Measurements from ENCODE around the gene WNT9B.
"Not testable (repeated sequence)": the region's sequence is repeated elsewhere in the genome, so short reads cannot be mapped to it uniquely, and the experiment has no call there.

The WNT9B gene

DNA sequence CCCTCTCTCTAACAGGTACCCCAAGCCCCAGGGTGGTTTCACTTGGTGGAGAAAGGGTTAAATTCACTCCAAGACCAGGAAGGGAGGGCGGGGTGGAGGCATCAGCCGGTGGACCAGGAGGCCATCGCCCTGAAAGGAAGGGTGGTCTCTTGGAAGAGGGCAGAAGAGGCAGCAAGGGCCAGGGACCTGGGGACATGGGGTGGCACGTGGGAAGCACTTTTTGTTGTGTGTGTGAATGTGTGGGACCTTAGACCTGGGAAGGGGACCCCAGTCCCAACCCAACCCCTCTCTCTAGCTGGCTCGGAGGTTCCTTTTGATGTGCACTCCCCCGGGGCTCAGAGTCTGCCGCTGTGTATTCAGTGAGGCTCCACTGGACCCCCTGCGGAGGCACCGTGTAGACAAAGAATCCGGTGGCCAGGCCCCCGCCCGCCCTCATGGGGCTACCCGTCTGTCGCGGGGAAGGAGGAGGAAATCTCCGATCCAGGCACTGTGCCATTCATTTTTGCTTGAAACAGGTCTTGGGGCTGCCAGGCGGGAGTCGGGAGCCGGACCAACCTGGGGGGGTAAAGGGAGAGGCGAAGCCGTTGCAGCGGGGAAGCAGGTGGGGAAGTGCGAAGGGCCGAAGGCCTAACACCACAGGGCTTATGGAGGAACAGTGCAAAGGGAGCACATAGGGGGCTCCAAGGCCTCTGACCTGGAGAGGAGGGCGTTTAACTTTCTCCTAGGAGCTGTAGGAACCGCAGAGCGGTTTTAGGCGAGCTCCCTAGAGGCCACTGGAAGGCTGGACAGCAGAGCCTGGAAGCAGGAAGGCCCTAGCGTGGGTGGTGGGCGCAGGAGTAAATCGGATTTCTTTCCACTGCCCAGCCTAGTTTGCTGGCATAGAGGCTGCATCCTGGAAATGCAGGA lies 29.6 kb upstream of the WNT9B start:
- no peak for DNase-seq (ENCODE audit: low spot score)

GRCh38 chr17:46822388-46822921 lies 28.9 kb upstream of the WNT9B start:
- DNase-seq (ENCODE audit: low spot score), result peak; percentile 50

DNA sequence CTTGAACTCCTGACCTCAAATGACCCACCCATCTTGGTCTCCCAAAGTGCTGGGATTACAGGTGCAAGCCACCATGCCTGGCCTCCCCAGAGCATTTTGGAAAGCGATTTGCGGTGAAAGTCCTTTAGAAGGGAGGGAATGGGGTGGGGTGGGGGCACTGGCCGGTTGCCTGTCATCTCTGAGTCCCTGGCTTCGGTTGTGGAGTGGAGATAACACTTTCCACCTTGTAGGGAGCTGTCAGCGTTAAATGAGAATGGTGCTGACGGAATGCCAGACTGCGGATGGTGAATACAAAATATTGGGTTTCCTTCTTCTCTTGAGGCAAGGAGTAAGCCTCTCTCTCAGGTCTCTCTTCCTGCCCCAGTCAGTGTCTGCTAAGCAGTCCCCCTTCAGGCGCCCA lies 27.7 kb upstream of the WNT9B start:
- no peak for DNase-seq (ENCODE audit: low spot score)

- DNase-seq (ENCODE audit: low spot score), result no peak
Observed at GRCh38 chr17:46826116-46826515, 25.3 kb upstream of the WNT9B start.

GRCh38 chr17:46827274-46827673 lies 24.1 kb upstream of the WNT9B start:
- no peak for DNase-seq (ENCODE audit: low spot score)

GRCh38 chr17:46831573-46832330 lies 19.6 kb upstream of the WNT9B start:
- no peak for DNase-seq (ENCODE audit: low spot score)

- DNase-seq (ENCODE audit: low spot score), result no peak
Observed at GRCh38 chr17:46832331-46832821, 19.0 kb upstream of the WNT9B start.

GRCh38 chr17:46832945-46833839 lies 18.2 kb upstream of the WNT9B start:
- no peak for DNase-seq (ENCODE audit: low spot score)

- DNase-seq (ENCODE audit: low spot score), result no peak
Observed at GRCh38 chr17:46833840-46834208, 17.6 kb upstream of the WNT9B start.

DNA sequence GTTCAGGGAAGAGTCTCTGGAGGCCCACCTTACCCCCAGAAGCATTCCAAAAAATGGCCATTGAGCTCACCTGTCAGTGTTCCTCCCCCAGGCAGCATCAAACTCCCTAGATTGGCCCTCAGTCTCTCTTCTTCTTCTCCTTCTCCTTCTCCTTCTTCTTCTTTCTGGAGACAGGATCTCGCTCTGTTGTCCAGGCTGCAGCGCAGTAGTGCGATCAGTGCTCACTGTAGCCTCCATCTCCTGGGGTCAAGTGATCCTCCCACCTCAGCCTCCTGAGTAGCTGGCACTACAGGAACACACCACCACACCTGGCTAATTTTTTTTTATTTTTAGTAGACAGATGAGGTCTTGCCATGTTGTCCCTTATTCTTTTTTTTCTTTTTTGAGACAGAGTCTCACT lies 16.5 kb upstream of the WNT9B start:
- no peak for DNase-seq (ENCODE audit: low spot score)

GRCh38 chr17:46836500-46836899 lies 14.9 kb upstream of the WNT9B start:
- DNase-seq (ENCODE audit: low spot score), result no peak

DNA sequence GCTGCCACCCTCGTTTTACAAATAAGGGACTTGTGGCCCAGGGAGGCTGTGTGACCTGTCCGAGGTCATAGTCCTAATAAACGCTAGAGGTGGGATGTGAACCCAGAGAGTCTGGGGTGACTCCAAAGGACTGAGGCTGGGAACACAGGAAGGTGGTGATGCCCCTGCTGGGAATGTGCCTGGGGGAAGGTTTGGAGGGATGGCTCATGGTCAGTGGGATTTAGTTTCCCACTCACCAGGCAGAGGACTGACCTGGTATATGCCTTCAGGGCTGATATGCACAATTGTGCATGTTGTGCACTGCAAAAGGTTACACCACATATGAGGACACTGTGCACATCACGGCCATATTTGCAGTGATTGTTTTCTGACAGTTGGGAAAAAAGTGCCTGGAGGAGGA lies 13.9 kb upstream of the WNT9B start:
- no peak for DNase-seq (ENCODE audit: low spot score)

DNA sequence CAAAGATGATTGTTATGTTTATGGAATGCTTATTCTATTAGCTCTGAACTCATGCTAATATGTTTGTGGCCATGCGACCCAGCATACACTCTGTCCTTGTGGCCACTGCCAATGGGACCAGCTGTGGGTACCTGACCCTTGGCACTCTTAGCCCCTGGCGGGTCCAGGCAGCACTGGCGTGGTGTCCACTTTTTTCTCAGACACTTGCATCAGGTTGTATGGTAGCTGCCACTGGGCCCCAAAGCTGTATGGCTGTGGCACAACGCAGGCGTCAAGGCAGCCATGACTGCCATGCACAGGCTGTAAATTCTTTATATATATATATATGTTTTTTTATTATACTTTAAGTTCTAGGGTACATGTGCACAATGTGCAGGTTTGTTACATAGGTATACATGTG lies 12.2 kb upstream of the WNT9B start:
- DNase-seq (ENCODE audit: low spot score), result no peak

DNA sequence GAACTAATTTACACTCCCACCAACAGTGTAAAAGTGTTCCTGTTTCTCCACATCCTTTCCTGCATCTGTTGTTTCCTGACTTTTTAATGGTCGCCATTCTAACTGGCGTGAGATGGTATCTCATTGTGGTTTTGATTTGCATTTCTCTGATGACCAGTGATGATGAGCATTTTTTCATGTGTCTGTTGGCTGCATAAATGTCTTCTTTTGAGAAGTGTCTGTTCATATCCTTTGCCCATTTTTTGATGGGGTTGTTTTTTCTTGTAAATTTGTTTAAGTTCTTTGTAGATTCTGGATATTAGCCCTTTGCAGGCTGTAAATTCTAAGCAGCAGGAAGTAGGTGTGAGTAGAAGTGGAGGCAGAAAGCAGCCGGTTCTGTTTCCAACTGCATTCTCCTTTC lies 10.8 kb upstream of the WNT9B start:
- DNase-seq (ENCODE audit: low spot score), result not testable (repeated sequence)

DNA sequence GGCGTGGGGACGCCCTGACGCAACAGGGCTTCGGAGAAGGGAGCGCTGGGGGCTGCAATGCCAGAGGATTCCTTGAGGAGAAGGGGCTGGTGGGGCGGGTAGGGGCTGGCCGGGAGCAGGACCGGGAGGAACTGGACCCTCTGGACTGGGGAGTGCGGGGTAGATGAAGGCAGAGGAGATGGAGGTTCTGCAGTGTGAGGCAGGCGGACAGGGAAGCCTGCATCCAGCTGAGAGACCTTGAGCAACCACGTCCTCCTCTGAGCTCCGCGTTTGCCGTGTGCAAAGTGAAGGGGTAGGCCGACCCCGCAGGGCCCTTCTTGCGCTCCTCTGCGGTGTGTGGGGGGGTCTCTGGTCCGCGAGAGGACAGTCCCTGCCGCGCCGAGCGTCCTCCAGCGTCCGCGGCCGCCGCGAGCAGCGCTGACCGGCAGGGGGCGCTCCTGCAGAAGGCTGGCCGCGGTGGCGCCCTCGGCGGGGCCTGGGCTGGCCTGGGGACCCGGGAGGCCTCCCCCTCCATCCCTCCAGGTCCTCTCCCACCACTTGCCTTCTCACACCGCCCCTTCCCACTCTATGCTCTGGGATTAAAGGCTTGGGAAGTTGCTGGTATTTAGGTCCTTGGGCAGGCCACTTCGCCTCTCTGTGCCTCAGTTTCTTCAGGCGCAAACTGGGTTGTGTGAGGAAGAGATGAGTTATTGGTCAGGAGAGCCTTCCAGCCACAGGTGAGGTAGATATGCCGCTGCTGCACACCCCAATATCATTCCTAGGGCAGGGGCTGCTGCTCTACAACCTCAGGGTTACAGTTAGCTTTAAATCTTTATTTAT lies 9.6 kb upstream of the WNT9B start:
- DNase-seq (ENCODE audit: low spot score), result peak; percentile 61

DNA sequence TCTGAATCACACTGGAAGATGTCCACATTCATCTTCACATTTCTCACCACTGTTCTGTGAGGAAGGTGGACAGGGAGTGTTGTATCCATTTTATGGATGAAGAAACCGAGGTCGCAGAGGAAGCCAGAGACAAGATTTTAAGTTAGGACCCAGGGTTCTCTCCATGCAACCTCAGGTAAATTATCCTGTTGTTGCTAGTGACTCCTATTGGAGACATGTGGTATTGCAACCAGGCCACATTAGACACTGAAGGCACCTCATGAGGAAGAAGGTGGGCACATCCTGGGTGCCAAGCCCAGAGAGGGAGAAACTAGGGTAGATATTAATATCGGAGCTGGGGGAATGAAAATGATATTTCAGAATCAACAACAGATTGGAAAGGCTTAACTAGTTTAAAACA lies 8.5 kb upstream of the WNT9B start:
- DNase-seq (ENCODE audit: low spot score), result no peak

- no peak for DNase-seq (ENCODE audit: low spot score)
Observed at GRCh38 chr17:46847204-46848191, 3.9 kb upstream of the WNT9B start.

GRCh38 chr17:46848534-46848933 lies 2.8 kb upstream of the WNT9B start:
- no peak for DNase-seq (ENCODE audit: low spot score)

DNA sequence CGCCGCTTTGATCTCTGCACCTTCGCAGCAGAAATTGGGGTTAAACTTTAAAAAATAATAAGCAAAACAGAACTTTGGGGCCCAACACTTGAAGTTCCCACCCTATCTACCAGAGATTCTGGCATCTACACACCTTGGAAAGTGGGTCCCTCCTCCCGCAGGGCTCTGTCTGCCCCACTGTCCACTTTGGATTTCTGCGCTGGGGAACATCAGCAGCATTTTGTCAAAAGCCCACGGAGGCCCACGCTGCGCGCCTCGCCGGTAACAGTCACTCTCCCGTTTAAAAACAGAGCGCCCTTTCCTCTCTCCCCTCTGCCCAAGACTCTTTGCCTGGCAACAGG lies 725 bp upstream of the WNT9B start:
- no peak for DNase-seq (ENCODE audit: low spot score)

- DNase-seq (ENCODE audit: low spot score), result no peak
Observed at GRCh38 chr17:46853896-46854444, 2.6 kb downstream of the WNT9B start.
